GM21737 (cell line): ENCODE results near the gene STPG4.

Experiments used
- ATAC-seq: cut with Tn5 transposase; IDR thresholded peaks from one replicate; pipeline ENCODE4 v1.9.1; 2021; ENCODE audit warnings: mild to moderate bottlenecking, moderate library complexity; ENCODE audit not compliant: unreplicated experiment

The STPG4 gene

GRCh38 chr2:47091118-47091517 lies 64.0 kb downstream of the STPG4 start:
- no peak for ATAC-seq

GRCh38 chr2:47089083-47089464 lies 66.0 kb downstream of the STPG4 start:
- ATAC-seq, result no peak

- no peak for ATAC-seq
These were observed 66.6 kb downstream of the STPG4 start for GRCh38 chr2:47088371-47089082.

DNA sequence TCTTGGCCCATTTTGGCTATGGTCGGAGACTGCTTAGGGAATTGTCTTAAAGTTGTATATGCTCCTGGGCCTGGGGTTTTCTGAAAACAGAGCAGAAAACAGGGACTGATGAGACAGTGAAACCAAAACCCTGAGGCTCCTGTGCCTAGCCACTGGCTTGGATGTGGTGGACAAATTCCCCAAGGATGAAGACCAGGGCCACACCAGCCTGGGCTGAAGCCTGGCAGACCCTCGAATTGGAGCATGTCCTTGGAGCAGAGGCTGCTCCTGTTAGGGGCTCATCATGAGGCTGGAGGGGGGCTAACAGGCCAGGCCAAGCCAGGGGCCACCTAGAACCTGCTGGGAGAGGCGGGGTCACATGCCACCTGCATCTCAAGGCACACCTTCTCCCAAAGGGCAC lies 68.1 kb downstream of the STPG4 start:
- no peak for ATAC-seq

DNA sequence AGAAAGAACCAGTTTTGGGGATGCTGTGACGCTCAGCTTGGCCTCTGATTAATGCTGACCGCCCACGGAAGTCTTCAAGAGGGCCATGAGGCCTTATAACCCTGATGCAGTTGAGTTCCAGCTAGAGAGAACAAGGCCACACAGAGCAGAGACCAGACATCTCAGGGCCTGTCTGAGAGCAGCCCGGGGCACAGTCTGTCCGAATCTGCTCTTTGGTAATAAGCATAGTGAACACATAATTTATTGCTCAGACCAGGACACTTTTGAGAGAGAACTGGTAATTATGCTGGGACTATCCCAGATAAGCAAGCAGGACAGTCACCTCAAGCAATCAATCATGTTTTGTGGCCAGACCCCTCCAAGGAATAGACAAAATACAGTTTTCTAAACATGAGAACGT lies 68.5 kb downstream of the STPG4 start:
- ATAC-seq, result no peak

GRCh38 chr2:47086054-47086471 lies 69.0 kb downstream of the STPG4 start:
- ATAC-seq, result no peak

DNA sequence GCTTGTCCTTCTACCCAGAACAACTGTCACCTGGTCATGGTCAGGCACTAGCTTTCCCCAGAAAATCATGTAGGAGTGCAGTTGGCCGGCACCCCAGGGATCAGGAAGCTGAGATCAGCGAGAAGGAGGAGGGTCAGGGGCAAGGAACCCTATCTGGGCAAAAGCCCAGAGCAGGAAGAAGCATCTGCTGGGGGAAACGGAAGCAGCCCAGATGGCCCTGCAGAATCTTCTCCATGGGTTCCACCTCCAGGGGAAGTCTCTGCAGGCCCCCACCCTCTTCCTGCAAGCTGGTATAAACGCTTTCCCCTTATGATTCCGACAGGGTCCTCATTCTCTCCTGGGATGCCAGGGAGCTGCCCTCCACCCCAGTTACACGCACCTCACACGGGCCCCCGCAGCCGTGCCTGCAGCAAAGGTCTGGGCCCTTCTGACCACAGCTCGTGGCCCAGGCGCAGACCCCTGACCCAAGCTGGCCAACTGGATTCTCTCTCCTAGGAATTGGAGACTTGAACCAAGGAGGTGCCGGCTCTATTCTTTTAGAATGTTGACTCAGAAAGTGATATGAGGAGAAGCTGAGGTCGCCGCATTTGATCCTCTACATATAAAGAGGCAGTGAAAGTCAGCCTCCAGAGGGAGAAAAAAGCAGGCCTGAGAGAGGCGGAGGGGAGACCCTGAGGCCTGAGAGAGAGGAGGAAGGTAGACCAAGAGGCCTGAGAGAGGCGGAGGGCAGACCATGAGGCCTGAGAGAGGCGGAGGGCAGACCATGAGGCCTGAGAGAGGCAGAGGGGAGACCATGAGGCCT lies 71.0 kb downstream of the STPG4 start:
- no peak for ATAC-seq

GRCh38 chr2:47083485-47083884 lies 71.6 kb downstream of the STPG4 start:
- no peak for ATAC-seq

GRCh38 chr2:47083005-47083404 lies 72.1 kb downstream of the STPG4 start:
- no peak for ATAC-seq

GRCh38 chr2:47080888-47081301 lies 74.2 kb downstream of the STPG4 start:
- no peak for ATAC-seq

DNA sequence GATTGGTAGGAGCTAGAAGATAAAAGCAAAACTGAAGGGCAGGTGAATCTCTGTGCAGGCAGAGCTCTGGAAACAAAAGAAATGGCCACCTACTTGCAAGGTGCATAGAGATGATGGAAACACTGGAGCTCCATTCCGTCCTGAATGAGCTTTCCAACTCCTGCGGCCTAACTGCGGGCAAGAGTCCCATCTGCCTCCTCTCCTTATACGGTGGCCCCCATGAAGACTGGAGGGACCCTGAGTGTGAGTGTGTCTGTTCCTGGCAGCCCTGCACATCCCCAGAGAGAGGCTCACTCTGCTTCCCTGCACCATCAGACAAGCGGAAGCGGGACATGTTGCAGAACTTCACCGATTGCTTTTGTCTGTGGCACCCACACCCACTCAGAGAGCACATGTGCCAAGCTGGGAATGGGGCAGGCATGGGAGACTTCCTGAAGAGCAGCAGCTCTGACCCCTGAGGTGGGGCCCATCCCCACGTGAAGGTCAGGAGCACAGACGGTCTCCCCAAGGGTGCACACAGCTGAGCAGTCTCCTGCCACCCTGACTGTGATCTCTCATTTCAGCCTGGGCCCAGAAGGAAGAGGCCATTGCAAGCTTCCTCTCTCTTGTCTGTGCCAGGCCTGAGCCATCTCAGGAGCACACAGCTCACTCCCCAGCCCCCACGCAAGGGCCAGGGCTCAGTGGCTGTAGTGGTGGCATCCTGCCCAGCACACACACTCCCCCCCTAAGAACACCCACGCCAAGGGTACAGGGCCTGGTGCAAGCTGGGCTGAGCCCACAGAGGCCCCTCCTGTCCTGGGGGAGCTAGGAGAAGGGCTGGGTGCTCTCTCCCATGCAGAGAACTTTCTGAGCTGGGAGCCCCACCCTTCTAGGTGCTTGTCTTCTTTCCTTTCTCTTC lies 75.3 kb downstream of the STPG4 start:
- ATAC-seq, result no peak

DNA sequence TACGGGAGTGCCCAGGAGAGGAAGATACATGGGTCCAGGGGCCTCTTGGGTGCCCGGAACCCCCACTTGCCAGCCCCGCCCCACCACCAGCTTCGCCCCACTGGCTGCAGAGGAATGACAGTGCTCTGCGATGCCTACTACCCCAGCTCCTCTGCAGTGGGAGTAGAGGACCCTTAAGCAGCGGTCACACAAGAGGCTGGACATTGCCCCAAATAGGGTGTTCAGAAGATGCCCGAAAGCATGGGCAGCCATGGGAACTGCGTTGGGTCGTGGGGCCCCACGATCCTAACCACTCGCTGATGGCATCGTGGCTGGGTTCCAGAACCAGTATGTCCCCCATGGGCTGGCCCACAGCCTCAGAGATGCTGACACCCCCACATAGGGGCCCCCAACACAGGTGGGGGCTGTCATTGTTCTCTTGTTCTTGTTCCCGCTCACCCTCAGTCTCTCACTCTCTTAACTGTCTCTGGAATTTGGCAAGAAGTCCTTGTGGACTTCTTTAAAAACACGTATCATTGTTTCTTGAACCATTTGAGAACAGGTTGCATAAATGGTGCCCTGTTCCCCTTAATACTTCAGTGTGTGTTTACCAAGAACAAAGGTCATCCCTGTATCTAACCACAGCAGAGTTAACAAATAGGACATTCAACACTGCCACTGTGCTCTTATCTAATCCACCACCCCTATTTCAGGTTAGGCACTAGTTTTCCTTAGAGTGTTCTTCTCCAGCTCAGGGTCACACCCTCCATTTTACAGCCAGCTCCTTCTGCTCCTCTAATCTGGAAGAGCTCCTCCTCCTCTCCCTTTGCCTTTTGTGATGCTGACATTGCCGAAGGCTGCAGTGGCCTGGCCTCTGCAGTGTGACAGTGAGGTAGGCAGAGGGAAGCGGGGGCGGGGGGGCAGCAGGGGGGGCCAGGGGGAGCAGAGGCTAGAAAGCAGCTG lies 76.3 kb downstream of the STPG4 start:
- ATAC-seq, result no peak

DNA sequence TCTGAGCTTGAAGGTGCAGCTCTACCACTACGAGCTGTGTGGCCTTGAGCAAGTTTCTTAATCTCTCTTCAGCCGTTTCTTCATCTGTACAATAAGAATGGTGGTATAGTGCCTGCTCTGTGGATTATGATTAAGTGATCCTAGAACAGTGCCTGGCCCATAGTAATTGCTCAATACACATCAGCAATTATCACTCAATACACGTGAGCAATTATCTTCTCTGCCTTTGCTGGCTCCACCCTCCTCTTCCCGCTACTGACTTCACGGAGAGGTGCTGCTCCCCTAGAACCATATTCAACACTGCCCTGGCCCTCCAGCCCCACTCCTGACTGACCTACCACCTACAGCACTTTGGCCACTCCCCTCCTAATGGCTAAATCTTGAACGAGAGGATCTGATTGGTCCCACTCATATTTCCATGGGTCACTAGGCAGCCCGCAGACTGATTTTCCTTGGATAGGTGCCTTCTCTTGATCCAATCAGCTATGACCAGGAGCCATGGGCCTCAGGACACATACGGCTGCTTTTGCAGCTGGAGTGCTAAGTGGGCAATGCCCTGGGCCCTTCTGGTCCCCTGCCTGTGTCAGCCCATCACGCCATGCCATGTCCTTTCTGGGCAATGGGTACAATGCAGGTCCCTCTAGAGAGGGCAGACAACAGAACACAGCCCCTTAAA lies 77.5 kb downstream of the STPG4 start:
- ATAC-seq, result no peak

- ATAC-seq, result no peak
These were observed 78.3 kb downstream of the STPG4 start for GRCh38 chr2:47076586-47077441.

DNA sequence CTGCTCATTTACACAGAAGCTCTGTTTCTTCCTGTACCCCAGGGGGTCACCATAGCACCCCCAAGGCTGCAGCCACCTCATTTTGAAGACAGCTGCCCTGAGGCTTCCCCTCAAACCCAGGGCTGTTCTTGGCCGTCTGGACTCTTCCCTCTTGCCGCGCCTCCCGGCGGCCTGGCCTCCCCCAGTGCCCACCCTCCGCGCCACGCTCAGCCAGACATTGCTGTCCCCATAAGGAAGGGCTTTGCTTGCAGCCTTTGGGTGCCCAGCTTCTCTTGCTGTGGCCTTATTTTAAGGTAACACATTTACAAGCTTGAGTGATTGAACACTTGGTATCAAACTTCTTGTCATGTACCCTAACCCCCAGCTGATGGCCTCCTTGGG lies 79.0 kb downstream of the STPG4 start:
- no peak for ATAC-seq

DNA sequence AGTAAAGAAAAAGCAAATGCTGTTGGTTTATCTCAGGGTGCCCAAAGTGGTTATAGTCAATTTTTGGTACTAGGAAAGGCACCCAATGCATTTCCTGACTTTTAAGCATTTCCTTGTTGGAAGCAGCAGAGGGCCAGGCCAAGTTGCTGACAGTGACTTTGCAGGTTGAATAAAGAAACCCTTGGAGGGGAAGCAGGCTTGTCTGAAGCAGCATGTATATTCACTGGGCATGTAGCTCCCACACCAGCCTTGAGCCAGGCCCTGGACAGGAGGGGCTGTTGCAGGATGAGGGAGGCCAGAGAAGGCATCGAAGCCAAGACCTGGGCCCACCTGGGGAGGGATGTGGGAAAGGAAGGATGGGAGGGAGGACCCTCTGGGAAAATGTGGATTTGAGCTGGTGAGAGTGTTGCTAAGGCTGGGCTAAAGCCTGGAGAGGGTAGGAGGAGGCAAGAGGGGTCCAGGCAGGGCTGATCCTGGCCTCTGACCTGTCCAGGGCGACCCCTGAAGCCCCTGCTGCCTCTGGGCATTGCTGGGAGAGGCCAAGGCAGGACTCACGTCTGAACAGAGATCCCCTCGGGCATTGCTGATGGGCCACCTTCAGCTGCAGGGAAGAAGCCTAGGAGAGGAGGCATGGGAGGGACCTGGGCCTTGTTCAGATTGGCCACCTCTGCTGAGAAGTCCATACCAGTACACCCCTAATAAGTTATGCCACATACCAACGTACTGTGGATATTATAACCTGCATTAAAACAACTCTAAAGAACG lies 79.6 kb downstream of the STPG4 start:
- ATAC-seq, result no peak

GRCh38 chr2:47074691-47075090 lies 80.4 kb downstream of the STPG4 start:
- no peak for ATAC-seq

DNA sequence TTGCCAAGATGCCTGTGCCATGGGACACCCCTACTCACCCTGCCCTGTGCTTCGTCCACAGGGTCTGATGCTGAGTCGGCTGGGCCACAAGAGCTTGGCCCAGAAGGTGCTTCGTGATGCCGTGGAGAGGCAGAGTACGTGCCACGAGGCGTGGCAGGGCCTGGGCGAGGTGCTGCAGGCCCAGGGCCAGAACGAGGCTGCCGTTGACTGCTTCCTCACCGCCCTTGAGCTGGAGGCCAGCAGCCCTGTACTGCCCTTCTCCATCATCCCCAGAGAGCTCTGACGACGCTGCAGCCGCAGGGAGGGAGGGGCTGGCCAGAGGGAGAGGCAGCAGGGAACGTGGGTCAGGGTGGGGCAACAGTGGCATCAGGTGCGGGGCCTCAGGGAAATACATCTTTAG lies 81.5 kb downstream of the STPG4 start:
- no peak for ATAC-seq
